ENCODE data around the gene PEG3. TPM values are rescaled to one million over a fixed set of nuclear protein-coding genes. Genes with fewer than 3 reads are reported as not detected.

PEG3 gene
- total and polyA plus RNA-seq, 9 of the 15 experiments (the other 6 are each of a cell fraction or from before 2014, with no cell fraction given) = 0.04 to 0.40 TPM; not detected in 7

- H3K4me1 ChIP-seq (replicated peaks in 1 of 2; ENCODE audit: control insufficient read depth in 2 of 2, insufficient read depth in 2 of 2, low read length in 2 of 2) = no peaks in the 10 kb centered on the region
- H3K9me3 ChIP-seq (replicated peaks; ENCODE audit: control insufficient read depth, insufficient read depth, low read depth, low read length) = peaks cover 2% of the 10 kb centered on the region; the same call in 1 of the 2 replicates
- no peaks in the 10 kb centered on the region for H3K9me1 ChIP-seq (ENCODE audit: control insufficient read depth, insufficient read depth, low read length)
- BruUV-seq (replicated peaks) = no TSS peak
- H3K4me3 ChIP-seq = no peak overlapping the region
- 2% methylated on average over 6 of the region's 6 CpGs for WGBS (ENCODE audit: insufficient coverage, low coverage, missing lambda C conversion rate)
- no peaks in the 10 kb centered on the region for H3K27me3 ChIP-seq (ENCODE audit: control insufficient read depth in 2 of 2, insufficient read depth in 2 of 2, low read length in 2 of 2)
- H2AFZ ChIP-seq (ENCODE audit: low read depth, low read length) = no peak overlapping the region
- no peaks in the 10 kb centered on the region for H4K20me1 ChIP-seq (replicated peaks; ENCODE audit: control insufficient read depth, insufficient read depth, low read length)
- no peak overlapping the region for H3K27ac ChIP-seq (ENCODE audit: extremely low read depth, low read depth, low read length)
- no peak overlapping the region for H3K4me2 ChIP-seq (ENCODE audit: insufficient read depth, low read length)
- CTCF ChIA-PET (ENCODE audit: low intra/inter-chr PET ratio) = no interaction called here
- intact Hi-C loops (cut with micrococcal nuclease) = no loop called here
- ATAC-seq (no peak), DNase-seq (ENCODE audit: extremely low read depth in 1 of 4, low spot score in 3 of 4) (peak in 2 of 4 experiments; percentile 11 to 13), FAIRE-seq (no peak)
- H3K9ac ChIP-seq (ENCODE audit: insufficient read depth in 1 of 2, low read depth in 2 of 2, low read length in 2 of 2) = no peak overlapping the region
- H3K36me3 ChIP-seq (ENCODE audit: control insufficient read depth, insufficient read depth, low read length) = no peaks in the 10 kb centered on the region
- no peaks in the 10 kb centered on the region for H3K79me2 ChIP-seq (ENCODE audit: control insufficient read depth, insufficient read depth, low read length)
- POLR2A ChIA-PET = interaction anchor here (0.8 kb wide), 1 partner anchor 26 kb away, joined by 3 read pairs; no protein-coding TSS in a partner anchor
- in situ Hi-C loops (cut with MboI) = no loop called here
- TF ChIP-seq ZBTB43 (CRISPR knock-in tag; IDR thresholded peaks at IDR 0.05) = no peak
- TF ChIP-seq ZBTB9 (CRISPR knock-in tag; IDR thresholded peaks at IDR 0.05) = no peak
- no peak for TF ChIP-seq ZNF316 (IDR thresholded peaks at IDR 0.05)
- TF ChIP-seq HDAC6 (IDR thresholded peaks at IDR 0.05; ENCODE audit: low read depth, low read length) = no peak
- no peak for TF ChIP-seq ZNF77 (CRISPR knock-in tag; IDR thresholded peaks at IDR 0.05)
- TF ChIP-seq ZNF146 (CRISPR knock-in tag; IDR thresholded peaks at IDR 0.05; ENCODE audit: unreplicated experiment) = no peak
- TF ChIP-seq TEAD2 (tag; IDR thresholded peaks at IDR 0.05) = no peak
- no peak for TF ChIP-seq ZNF76 (CRISPR knock-in tag; IDR thresholded peaks at IDR 0.05; ENCODE audit: borderline replicate concordance)
- no peak for TF ChIP-seq MLX (CRISPR knock-in tag; conservative IDR thresholded peaks at IDR 0.05)
- no peak for TF ChIP-seq BRD9 (IDR thresholded peaks at IDR 0.05; ENCODE audit: low read depth, partially characterized antibody)
- TF ChIP-seq MAFG (tag; conservative IDR thresholded peaks at IDR 0.05) = no peak
- no peak for TF ChIP-seq TCF7 (IDR thresholded peaks at IDR 0.05; ENCODE audit: borderline replicate concordance)
- TF ChIP-seq SMC3 (conservative IDR thresholded peaks at IDR 0.05; ENCODE audit: insufficient read depth, low read depth, low read length) = no peak
- no peak for TF ChIP-seq LEF1 (IDR thresholded peaks at IDR 0.05)
- no peak for TF ChIP-seq ZNF512 (tag; IDR thresholded peaks at IDR 0.05)
- TF ChIP-seq EZH2 (IDR thresholded peaks at IDR 0.05; ENCODE audit: borderline replicate concordance, low read depth, low read length) = no peak
- TF ChIP-seq ESRRB (CRISPR knock-in tag; IDR thresholded peaks at IDR 0.05; ENCODE audit: borderline replicate concordance) = no peak
These were observed 3.5 kb downstream of the PEG3 start for GRCh38 chr19:56837004-56837403.
